ENCODE results near the gene PCSK6. TPM values are rescaled to one million over a fixed set of nuclear protein-coding genes. Genes with fewer than 3 reads are reported as not detected.

Gene PCSK6
- total RNA-seq, 1 experiment from 2014 or later = 69.5 TPM

DNA sequence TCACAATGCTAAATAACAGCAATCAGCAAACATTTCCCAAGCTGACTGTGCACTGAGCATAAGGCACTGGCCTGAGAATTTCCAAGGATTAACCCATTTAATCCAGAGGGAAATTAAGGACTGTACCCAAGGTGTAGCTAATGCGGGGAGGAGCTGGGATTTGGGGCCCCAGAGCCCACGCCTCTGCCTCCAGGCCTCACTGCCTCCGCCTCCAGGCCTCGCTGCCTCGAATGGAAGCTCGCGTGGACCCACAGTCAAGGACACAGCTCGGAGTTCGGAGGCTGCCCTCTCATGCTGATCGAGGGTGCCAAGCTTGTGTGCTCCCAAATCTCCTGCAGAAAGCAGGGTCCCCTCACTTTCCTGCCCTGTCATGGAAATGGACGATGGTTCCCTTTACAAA lies 118.0 kb downstream of the PCSK6 start:
- Mint-ChIP-seq H3K4me3 (ENCODE audit: unreplicated experiment) (no peak overlapping the region), H3K4me1 (ENCODE audit: low read depth, unreplicated experiment) (no peaks in the 10 kb centered on the region), H3K9me3 (ENCODE audit: unreplicated experiment) (no peaks in the 10 kb centered on the region), H3K27me3 (ENCODE audit: insufficient read depth, unreplicated experiment) (no peaks in the 10 kb centered on the region), H3K36me3 (ENCODE audit: insufficient read depth, unreplicated experiment) (peaks cover 25% of the 10 kb centered on the region), H3K27ac (ENCODE audit: unreplicated experiment) (no peak overlapping the region)
- H3K9me3 ChIP-seq = no peaks in the 10 kb centered on the region
- H3K4me3 ChIP-seq (ENCODE audit: low read depth, low read length) = no peak overlapping the region
- H3K4me1 ChIP-seq = no peaks in the 10 kb centered on the region
- no peaks in the 10 kb centered on the region for H3K36me3 ChIP-seq (ENCODE audit: control insufficient read depth, insufficient read depth, low read length)
- intact Hi-C loops (cut with micrococcal nuclease; ENCODE audit: unreplicated experiment) = no loop called here
- ChIA-PET POLR2A (no interaction called here), CTCF (interaction anchor here (1.0 kb wide), 1 partner anchor 77 kb away, joined by 3 read pairs; the partner anchor contains the start of gene SNRPA1)
- DNase-seq = no peak
- no TSS peak for BruUV-seq (replicated peaks)
- TF ChIP-seq, protein P1, sequence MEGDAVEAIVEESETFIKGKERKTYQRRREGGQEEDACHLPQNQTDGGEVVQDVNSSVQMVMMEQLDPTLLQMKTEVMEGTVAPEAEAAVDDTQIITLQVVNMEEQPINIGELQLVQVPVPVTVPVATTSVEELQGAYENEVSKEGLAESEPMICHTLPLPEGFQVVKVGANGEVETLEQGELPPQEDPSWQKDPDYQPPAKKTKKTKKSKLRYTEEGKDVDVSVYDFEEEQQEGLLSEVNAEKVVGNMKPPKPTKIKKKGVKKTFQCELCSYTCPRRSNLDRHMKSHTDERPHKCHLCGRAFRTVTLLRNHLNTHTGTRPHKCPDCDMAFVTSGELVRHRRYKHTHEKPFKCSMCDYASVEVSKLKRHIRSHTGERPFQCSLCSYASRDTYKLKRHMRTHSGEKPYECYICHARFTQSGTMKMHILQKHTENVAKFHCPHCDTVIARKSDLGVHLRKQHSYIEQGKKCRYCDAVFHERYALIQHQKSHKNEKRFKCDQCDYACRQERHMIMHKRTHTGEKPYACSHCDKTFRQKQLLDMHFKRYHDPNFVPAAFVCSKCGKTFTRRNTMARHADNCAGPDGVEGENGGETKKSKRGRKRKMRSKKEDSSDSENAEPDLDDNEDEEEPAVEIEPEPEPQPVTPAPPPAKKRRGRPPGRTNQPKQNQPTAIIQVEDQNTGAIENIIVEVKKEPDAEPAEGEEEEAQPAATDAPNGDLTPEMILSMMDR (IDR thresholded peaks at IDR 0.05; ENCODE audit: insufficient read depth in 1 of 2, low read depth in 1 of 2, low read length in 1 of 2, severe bottlenecking in 1 of 2, unreplicated experiment in 1 of 2) = no peak
- H3K27me3 ChIP-seq (replicated peaks; ENCODE audit: control insufficient read depth, insufficient read depth, low read length) = no peaks in the 10 kb centered on the region

- peaks cover 25% of the 10 kb centered on the region for H3K36me3 Mint-ChIP-seq (ENCODE audit: insufficient read depth, unreplicated experiment)
- no peaks in the 10 kb centered on the region for H3K27me3 Mint-ChIP-seq (ENCODE audit: insufficient read depth, unreplicated experiment)
- no TSS peak for BruUV-seq (replicated peaks)
- ChIA-PET CTCF (interaction anchor here (1.0 kb wide), 1 partner anchor 76 kb away, joined by 3 read pairs; the partner anchor contains the start of gene SNRPA1), POLR2A (no interaction called here)
- H3K4me1 Mint-ChIP-seq (ENCODE audit: low read depth, unreplicated experiment) = no peaks in the 10 kb centered on the region
- H3K27me3 ChIP-seq (replicated peaks; ENCODE audit: control insufficient read depth, insufficient read depth, low read length) = no peaks in the 10 kb centered on the region
- H3K4me1 ChIP-seq = no peaks in the 10 kb centered on the region
- no peak overlapping the region for H3K27ac Mint-ChIP-seq (ENCODE audit: unreplicated experiment)
- intact Hi-C loops (cut with micrococcal nuclease; ENCODE audit: unreplicated experiment) = no loop called here
- H3K9me3 Mint-ChIP-seq (ENCODE audit: unreplicated experiment) = no peaks in the 10 kb centered on the region
- H3K36me3 ChIP-seq (ENCODE audit: control insufficient read depth, insufficient read depth, low read length) = no peaks in the 10 kb centered on the region
- DNase-seq = no peak
- TF ChIP-seq, protein P1 (IDR thresholded peaks at IDR 0.05; ENCODE audit: insufficient read depth in 1 of 2, low read depth in 1 of 2, low read length in 1 of 2, severe bottlenecking in 1 of 2, unreplicated experiment in 1 of 2) = no peak
- H3K4me3 Mint-ChIP-seq (ENCODE audit: unreplicated experiment) = no peak overlapping the region
- H3K9me3 ChIP-seq = no peaks in the 10 kb centered on the region
- H3K4me3 ChIP-seq (ENCODE audit: low read depth, low read length) = no peak overlapping the region
Measured at GRCh38 chr15:101371081-101371480, 118.4 kb downstream of the PCSK6 start.

DNA sequence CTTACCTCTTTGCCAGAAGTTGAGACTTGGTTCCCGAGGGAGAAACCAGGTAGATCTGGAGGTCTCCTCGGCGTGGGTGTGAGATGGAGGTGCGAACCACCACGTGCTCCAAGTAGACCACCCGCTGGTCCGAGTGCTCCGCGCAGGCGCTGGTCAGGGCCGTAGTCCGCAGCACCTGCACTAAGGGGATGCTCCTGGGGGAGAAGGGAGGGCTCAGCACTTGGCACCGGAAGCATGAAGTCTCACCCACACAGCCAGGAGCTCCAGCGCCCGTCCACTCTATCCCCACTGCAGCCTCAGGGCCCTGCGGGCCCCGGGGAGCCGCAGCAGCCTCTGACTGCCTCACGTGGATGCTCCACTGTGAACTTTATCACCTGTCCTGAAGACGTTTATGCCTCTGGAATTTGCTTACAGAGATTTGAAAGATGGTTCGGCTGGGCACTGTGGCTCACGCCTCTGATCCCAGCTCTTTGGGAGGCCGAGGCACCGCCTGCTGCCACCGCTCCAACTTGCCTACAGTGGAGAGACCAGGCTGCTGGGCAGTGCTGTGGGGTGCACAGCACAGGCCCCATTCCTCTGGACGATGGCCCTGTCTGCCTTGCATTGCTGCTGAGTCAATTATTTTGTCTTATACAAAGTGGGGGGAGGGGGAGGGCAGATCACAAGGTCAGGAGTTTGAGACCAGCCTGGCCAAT lies 119.0 kb downstream of the PCSK6 start:
- no peaks in the 10 kb centered on the region for H3K36me3 ChIP-seq (ENCODE audit: control insufficient read depth, insufficient read depth, low read length)
- H3K9me3 Mint-ChIP-seq (ENCODE audit: unreplicated experiment) = no peaks in the 10 kb centered on the region
- H3K4me3 Mint-ChIP-seq (ENCODE audit: unreplicated experiment) = no peak overlapping the region
- ChIA-PET CTCF (no interaction called here), POLR2A (no interaction called here)
- H3K27me3 Mint-ChIP-seq (ENCODE audit: insufficient read depth, unreplicated experiment) = no peaks in the 10 kb centered on the region
- peaks cover 25% of the 10 kb centered on the region for H3K36me3 Mint-ChIP-seq (ENCODE audit: insufficient read depth, unreplicated experiment)
- no peak overlapping the region for H3K27ac Mint-ChIP-seq (ENCODE audit: unreplicated experiment)
- H3K27me3 ChIP-seq (replicated peaks; ENCODE audit: control insufficient read depth, insufficient read depth, low read length) = no peaks in the 10 kb centered on the region
- no peaks in the 10 kb centered on the region for H3K4me1 ChIP-seq
- TF ChIP-seq, protein P1 (IDR thresholded peaks at IDR 0.05; ENCODE audit: insufficient read depth in 1 of 2, low read depth in 1 of 2, low read length in 1 of 2, severe bottlenecking in 1 of 2, unreplicated experiment in 1 of 2) = no peak
- BruUV-seq (replicated peaks) = no TSS peak
- H3K9me3 ChIP-seq = no peaks in the 10 kb centered on the region
- H3K4me1 Mint-ChIP-seq (ENCODE audit: low read depth, unreplicated experiment) = no peaks in the 10 kb centered on the region
- no peak for DNase-seq
- no peak overlapping the region for H3K4me3 ChIP-seq (ENCODE audit: low read depth, low read length)
- intact Hi-C loops (cut with micrococcal nuclease; ENCODE audit: unreplicated experiment) = no loop called here

Measured in Caco-2 (cell line).